ENCODE data around the gene CARD14. TPM values are rescaled to one million over a fixed set of nuclear protein-coding genes. Genes with fewer than 3 reads are reported as not detected.
A peak's percentile ranks its signal among the peaks of the same experiment; 100 is the strongest.

CARD14 gene
- total and polyA plus RNA-seq, 2 of the 13 experiments (the other 11 are each of a cell fraction or from before 2014, with no cell fraction given): 0.11 TPM; not detected in 1

DNA sequence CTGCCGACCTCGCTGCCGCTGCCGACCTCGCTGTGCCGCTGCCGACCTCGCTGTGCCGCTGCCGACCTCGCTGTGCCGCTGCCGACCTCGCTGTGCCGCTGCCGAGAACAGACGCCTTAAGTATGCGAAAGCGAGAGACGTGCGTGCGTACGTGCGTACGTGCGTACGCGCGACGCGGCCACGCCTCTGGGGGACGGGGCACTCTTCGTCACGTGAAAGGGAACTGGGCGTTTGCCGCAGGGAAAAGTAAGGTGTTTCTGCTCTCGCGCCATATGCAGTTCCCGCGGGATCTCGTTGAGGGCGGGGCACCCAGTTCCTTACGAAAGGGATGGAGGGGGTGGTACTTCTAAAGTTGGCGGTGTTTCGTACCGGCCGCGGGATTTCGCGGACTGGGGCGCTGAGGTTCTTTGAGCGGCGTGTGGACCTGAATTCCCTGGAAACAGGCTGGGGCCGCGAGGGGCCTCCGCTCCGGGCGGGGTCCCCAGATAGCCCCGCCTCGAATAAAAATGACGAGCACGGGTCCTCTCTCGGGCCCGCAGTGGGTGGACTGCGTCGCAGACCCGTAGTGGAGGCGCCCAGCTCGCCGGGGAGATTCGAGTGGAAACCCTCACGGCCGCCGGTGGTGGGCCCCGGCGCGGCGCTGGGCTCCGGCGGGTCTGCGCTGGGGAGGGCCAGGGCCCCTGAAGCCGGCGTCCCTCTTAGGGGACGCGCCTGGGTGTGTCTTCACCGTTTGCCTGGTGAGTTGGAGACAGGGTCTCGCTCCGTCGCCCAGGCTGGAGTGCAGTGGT is 22.6 kb upstream of the CARD14 start, which contains the start of gene EIF4A3 (continued):
- TF ChIP-seq NCOA1 (CRISPR knock-in tag; IDR thresholded peaks at IDR 0.05): no peak
- TF ChIP-seq BCL6 (CRISPR knock-in tag; IDR thresholded peaks at IDR 0.05): peak; percentile 29
- no peak for TF ChIP-seq ZNF382 (CRISPR knock-in tag; IDR thresholded peaks at IDR 0.05; ENCODE audit: borderline replicate concordance)
- TF ChIP-seq, protein P1, sequence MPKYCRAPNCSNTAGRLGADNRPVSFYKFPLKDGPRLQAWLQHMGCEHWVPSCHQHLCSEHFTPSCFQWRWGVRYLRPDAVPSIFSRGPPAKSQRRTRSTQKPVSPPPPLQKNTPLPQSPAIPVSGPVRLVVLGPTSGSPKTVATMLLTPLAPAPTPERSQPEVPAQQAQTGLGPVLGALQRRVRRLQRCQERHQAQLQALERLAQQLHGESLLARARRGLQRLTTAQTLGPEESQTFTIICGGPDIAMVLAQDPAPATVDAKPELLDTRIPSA (CRISPR knock-in tag; IDR thresholded peaks at IDR 0.05; ENCODE audit: borderline replicate concordance): no peak
- TF ChIP-seq, protein P2, sequence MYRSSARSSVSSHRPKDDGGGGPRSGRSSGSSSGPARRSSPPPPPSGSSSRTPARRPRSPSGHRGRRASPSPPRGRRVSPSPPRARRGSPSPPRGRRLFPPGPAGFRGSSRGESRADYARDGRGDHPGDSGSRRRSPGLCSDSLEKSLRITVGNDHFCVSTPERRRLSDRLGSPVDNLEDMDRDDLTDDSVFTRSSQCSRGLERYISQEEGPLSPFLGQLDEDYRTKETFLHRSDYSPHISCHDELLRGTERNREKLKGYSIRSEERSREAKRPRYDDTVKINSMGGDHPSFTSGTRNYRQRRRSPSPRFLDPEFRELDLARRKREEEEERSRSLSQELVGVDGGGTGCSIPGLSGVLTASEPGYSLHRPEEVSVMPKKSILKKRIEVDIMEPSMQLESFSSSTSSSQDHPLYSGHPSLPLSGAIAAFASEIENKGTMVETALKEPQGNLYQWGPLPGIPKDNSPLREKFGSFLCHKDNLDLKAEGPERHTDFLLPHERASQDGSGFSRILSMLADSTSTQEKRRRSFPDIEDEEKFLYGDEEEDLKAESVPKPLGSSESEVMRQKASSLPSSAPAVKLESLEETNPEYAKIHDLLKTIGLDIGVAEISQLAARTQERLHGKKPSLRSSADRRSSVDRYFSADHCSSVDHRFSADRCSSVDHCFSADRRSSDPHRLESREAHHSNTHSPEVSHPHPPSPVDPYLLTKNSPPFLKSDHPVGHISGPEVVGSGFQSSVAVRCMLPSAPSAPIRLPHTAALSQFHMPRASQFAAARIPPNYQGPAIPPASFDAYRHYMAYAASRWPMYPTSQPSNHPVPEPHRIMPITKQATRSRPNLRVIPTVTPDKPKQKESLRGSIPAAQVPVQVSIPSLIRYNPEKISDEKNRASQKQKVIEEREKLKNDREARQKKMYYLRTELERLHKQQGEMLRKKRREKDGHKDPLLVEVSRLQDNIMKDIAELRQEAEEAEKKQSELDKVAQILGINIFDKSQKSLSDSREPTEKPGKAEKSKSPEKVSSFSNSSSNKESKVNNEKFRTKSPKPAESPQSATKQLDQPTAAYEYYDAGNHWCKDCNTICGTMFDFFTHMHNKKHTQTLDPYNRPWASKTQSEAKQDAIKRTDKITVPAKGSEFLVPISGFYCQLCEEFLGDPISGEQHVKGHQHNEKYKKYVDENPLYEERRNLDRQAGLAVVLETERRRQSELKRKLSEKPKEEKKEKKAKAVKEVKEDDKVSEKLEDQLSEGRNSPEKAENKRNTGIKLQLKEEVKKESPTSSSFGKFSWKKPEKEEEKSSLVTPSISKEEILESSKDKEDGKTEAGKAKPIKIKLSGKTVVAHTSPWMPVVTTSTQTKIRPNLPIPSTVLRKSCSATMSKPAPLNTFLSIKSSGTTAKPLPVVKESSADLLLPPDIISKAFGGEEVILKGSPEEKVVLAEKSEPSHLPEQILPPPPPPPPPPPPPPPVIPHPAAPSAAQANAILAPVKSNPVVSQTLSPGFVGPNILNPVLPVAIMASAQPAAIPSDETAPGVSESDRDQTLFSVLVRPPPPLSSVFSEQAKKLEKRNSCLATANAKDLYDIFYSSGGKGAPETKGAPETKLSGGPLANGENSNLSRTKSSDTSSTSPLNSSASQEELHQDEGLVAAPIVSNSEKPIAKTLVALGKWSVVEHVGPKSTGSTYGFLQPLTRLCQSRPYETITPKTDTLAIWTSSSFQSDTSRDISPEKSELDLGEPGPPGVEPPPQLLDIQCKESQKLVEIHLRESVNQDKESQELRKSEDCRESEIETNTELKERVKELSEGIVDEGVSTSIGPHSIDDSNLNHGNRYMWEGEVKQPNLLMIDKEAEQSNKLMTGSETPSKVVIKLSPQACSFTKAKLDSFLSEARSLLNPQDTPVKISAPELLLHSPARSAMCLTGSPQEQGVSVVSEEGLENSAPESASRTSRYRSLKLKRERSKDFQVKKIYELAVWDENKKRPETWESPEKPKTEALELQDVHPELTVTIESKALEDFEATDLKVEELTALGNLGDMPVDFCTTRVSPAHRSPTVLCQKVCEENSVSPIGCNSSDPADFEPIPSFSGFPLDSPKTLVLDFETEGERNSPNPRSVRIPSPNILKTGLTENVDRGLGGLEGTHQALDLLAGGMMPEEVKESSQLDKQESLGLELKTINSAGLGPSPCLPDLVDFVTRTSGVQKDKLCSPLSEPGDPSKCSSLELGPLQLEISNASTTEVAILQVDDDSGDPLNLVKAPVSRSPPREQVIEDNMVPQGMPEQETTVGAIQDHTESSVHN (CRISPR knock-in tag; IDR thresholded peaks at IDR 0.05): no peak; the same call in 1 of the 2 replicates
- TF ChIP-seq SMARCE1 (IDR thresholded peaks at IDR 0.05; ENCODE audit: borderline replicate concordance): no peak
- peak; percentile 97 for TF ChIP-seq POGZ (CRISPR knock-in tag; IDR thresholded peaks at IDR 0.05)
- peak; percentile 80; the same call in 1 of the 2 replicates for TF ChIP-seq ZNF564 (CRISPR knock-in tag; IDR thresholded peaks at IDR 0.05)
- TF ChIP-seq HNRNPK (IDR thresholded peaks at IDR 0.05; ENCODE audit: low read depth, low read length, poor library complexity, severe bottlenecking): no peak
- no peak for TF ChIP-seq HNRNPH1 (optimal IDR thresholded peaks at IDR 0.05; ENCODE audit: low read depth, low read length)
- TF ChIP-seq ZNF841 (CRISPR knock-in tag; IDR thresholded peaks at IDR 0.05; ENCODE audit: borderline replicate concordance): no peak
- peak; percentile 99 for TF ChIP-seq ZNF451 (CRISPR knock-in tag; IDR thresholded peaks at IDR 0.05)
- TF ChIP-seq ZNF101 (CRISPR knock-in tag; IDR thresholded peaks at IDR 0.05; ENCODE audit: borderline replicate concordance, low read depth): peak; percentile 76; the same call in 1 of the 2 replicates
- TF ChIP-seq ZNF878 (CRISPR knock-in tag; IDR thresholded peaks at IDR 0.05): no peak
- no peak; the same call in 1 of the 2 replicates for TF ChIP-seq TGIF2 (CRISPR knock-in tag; IDR thresholded peaks at IDR 0.05)
- TF ChIP-seq, protein P3, sequence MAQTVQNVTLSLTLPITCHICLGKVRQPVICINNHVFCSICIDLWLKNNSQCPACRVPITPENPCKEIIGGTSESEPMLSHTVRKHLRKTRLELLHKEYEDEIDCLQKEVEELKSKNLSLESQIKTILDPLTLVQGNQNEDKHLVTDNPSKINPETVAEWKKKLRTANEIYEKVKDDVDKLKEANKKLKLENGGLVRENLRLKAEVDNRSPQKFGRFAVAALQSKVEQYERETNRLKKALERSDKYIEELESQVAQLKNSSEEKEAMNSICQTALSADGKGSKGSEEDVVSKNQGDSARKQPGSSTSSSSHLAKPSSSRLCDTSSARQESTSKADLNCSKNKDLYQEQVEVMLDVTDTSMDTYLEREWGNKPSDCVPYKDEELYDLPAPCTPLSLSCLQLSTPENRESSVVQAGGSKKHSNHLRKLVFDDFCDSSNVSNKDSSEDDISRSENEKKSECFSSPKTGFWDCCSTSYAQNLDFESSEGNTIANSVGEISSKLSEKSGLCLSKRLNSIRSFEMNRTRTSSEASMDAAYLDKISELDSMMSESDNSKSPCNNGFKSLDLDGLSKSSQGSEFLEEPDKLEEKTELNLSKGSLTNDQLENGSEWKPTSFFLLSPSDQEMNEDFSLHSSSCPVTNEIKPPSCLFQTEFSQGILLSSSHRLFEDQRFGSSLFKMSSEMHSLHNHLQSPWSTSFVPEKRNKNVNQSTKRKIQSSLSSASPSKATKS (CRISPR knock-in tag; IDR thresholded peaks at IDR 0.05): no peak; the same call in 1 of the 2 replicates
- peak; percentile 81 for TF ChIP-seq ZNF232 (CRISPR knock-in tag; IDR thresholded peaks at IDR 0.05; ENCODE audit: borderline replicate concordance)
- TF ChIP-seq ZSCAN30 (CRISPR knock-in tag; IDR thresholded peaks at IDR 0.05): no peak
- TF ChIP-seq ZFY (CRISPR knock-in tag; IDR thresholded peaks at IDR 0.05): peak; percentile 88
